HL-60 (cell line): ENCODE results near the gene FAM209B.

ENCODE experiments used
- DNase-seq, 2 experiments: peaks; one replicate each; pipeline ENCODE4 v3.0.0-alpha.2; 2010 to 2020; ENCODE audit warnings: low read depth in 1 of 2, low spot score in 1 of 2
- H3K27ac ChIP-seq: fragments of 250-450 bp; sonication (Bioruptor Pico); replicated peaks from 2 replicates; pipeline ENCODE4 v1.5.1; 2020; ENCODE audit warnings: mild to moderate bottlenecking, moderate library complexity
- H3K27me3 ChIP-seq: fragments of 250-450 bp; sonication (Bioruptor Pico); 2 replicates; pipeline ENCODE4 v1.5.1; 2021; ENCODE audit warnings: mild to moderate bottlenecking, moderate library complexity; ENCODE audit not compliant: insufficient read depth, poor library complexity, severe bottlenecking
- H3K4me3 ChIP-seq: replicated peaks from 2 replicates; pipeline ENCODE4 v1.5.1; 2011; ENCODE audit warnings: mild to moderate bottlenecking, control low read depth, low read length; ENCODE audit not compliant: insufficient read depth
- GABPA ChIP-seq: IDR thresholded peaks from 2 replicates; pipeline ENCODE4 v1.6.1; 2012; ENCODE audit warnings: low read depth
- POLR2AphosphoS5 ChIP-seq: IDR thresholded peaks from 2 replicates; pipeline ENCODE4 v1.6.1; 2012; ENCODE audit warnings: low read depth
- SPI1 ChIP-seq: IDR thresholded peaks from 2 replicates; pipeline ENCODE4 v1.6.1; 2012; ENCODE audit warnings: low read depth, mild to moderate bottlenecking, borderline replicate concordance
- TF ChIP-seq, protein P1 (sequence below): IDR thresholded peaks from 2 replicates; pipeline ENCODE4 v1.6.1; 2012; ENCODE audit warnings: low read depth; ENCODE audit not compliant: insufficient replicate concordance
- TF ChIP-seq, protein P2 (sequence below): IDR thresholded peaks from one replicate; pipeline ENCODE4 v1.5.1; 2011; ENCODE audit warnings: low read length, control low read depth, inconsistent platforms; ENCODE audit not compliant: insufficient read depth

The FAM209B gene

GRCh38 chr20:56527521-56527920, 5.5 kb upstream of the FAM209B start:
- Histone ChIP-seq H3K27ac (no peak overlapping the region), H3K27me3 (no peaks in the 10 kb centered on the region), H3K4me3 (no peak overlapping the region)
- TF ChIP-seq POLR2AphosphoS5: no peak
- TF ChIP-seq, protein P1, sequence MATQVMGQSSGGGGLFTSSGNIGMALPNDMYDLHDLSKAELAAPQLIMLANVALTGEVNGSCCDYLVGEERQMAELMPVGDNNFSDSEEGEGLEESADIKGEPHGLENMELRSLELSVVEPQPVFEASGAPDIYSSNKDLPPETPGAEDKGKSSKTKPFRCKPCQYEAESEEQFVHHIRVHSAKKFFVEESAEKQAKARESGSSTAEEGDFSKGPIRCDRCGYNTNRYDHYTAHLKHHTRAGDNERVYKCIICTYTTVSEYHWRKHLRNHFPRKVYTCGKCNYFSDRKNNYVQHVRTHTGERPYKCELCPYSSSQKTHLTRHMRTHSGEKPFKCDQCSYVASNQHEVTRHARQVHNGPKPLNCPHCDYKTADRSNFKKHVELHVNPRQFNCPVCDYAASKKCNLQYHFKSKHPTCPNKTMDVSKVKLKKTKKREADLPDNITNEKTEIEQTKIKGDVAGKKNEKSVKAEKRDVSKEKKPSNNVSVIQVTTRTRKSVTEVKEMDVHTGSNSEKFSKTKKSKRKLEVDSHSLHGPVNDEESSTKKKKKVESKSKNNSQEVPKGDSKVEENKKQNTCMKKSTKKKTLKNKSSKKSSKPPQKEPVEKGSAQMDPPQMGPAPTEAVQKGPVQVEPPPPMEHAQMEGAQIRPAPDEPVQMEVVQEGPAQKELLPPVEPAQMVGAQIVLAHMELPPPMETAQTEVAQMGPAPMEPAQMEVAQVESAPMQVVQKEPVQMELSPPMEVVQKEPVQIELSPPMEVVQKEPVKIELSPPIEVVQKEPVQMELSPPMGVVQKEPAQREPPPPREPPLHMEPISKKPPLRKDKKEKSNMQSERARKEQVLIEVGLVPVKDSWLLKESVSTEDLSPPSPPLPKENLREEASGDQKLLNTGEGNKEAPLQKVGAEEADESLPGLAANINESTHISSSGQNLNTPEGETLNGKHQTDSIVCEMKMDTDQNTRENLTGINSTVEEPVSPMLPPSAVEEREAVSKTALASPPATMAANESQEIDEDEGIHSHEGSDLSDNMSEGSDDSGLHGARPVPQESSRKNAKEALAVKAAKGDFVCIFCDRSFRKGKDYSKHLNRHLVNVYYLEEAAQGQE: no peak
- no peak for TF ChIP-seq SPI1
- TF ChIP-seq GABPA: no peak
- TF ChIP-seq, protein P2, sequence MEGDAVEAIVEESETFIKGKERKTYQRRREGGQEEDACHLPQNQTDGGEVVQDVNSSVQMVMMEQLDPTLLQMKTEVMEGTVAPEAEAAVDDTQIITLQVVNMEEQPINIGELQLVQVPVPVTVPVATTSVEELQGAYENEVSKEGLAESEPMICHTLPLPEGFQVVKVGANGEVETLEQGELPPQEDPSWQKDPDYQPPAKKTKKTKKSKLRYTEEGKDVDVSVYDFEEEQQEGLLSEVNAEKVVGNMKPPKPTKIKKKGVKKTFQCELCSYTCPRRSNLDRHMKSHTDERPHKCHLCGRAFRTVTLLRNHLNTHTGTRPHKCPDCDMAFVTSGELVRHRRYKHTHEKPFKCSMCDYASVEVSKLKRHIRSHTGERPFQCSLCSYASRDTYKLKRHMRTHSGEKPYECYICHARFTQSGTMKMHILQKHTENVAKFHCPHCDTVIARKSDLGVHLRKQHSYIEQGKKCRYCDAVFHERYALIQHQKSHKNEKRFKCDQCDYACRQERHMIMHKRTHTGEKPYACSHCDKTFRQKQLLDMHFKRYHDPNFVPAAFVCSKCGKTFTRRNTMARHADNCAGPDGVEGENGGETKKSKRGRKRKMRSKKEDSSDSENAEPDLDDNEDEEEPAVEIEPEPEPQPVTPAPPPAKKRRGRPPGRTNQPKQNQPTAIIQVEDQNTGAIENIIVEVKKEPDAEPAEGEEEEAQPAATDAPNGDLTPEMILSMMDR: no peak
- DNase-seq: no peak

GRCh38 chr20:56537997-56538396, 5.0 kb downstream of the FAM209B start:
- Histone ChIP-seq H3K4me3 (no peak overlapping the region), H3K27me3 (no peaks in the 10 kb centered on the region), H3K27ac (no peak overlapping the region)
- DNase-seq: no peak
- TF ChIP-seq, protein P2: no peak
- TF ChIP-seq POLR2AphosphoS5 (no peak), SPI1 (no peak), GABPA (no peak)
- TF ChIP-seq, protein P1: no peak

GRCh38 chr20:56540415-56540814, 7.4 kb downstream of the FAM209B start:
- no peak for TF ChIP-seq GABPA
- TF ChIP-seq, protein P2: no peak
- TF ChIP-seq, protein P1: no peak
- TF ChIP-seq SPI1: no peak
- TF ChIP-seq POLR2AphosphoS5: no peak
- H3K4me3 ChIP-seq: no peak overlapping the region
- DNase-seq: no peak
- no peaks in the 10 kb centered on the region for H3K27me3 ChIP-seq
- no peak overlapping the region for H3K27ac ChIP-seq
